Measurements from ENCODE around the gene GMFB.

- TF ChIP-seq POLR2A (IDR thresholded peaks at IDR 0.05) (no peak), CTCF (IDR thresholded peaks at IDR 0.05) (no peak), POLR2AphosphoS5 (IDR thresholded peaks at IDR 0.05; ENCODE audit: insufficient read depth in 1 of 2, low read depth in 1 of 2) (no peak)
Measured at GRCh38 chr14:54478636-54479215, 10.1 kb downstream of the GMFB start.

All from vagina (tissue), 2 donors.